DLD1 (cell line): ENCODE measurements around the gene SVIP.

Experiments used
- in situ Hi-C: cut with HindIII; loops from 2 replicates; pipeline ENCODE4 v1.10.0; 2017; ENCODE audit warnings: low sequenced_read_pairs

The SVIP gene

GRCh38 chr11:22795914-22796313 is 33.7 kb downstream of the SVIP start:
- in situ Hi-C loops, result no loop called here

GRCh38 chr11:22792497-22792896 is 37.1 kb downstream of the SVIP start:
- in situ Hi-C loops, result no loop called here

DNA sequence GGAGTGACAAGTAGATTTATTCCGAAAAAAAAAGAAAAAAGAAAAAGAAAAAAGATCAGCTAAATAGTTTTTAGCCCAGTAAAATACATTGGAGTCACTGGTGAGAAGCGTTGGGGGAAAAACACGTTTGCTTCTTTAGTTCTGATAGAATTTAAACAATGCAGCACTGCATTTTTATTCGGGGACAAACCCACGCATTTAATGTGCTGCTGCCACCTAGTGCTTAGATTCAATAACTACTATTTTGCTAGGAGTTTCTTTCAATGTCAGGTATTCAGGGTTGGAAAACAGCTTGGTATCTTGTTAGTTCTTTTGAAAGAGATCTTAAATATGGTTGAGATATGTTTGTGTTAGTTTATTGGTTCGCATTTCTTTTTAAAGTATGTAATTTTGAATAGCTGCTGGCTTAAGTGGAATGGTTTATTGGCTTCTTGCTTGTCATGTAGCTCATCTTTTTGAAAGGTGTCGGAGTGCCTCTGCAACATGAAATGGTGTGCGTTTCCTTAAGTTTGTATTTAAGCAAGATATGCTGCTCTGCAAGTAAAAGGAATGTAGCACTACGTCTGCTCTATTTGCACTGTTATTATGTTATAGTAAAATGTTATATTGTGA is 41.9 kb downstream of the SVIP start:
- in situ Hi-C loops, result no loop called here

GRCh38 chr11:22787055-22787454 is 42.5 kb downstream of the SVIP start:
- in situ Hi-C loops, result no loop called here

DNA sequence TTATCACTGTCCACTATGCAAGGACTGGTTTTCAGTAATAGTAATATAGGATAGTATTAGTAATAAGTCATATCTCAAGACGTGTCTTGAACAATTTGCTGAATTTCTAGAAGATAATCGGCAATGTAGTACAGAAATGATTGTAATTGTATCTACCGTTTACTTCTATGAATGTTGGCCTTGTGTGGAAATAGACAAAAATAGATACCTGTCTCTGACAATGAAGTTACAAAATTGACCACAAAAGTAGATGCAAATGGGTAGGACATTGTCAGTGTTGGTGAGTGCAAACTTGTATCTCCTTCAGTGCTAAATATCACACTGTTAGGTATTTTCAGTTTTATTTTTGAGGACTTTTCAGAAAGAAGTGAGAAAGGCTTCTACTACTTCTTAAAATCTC is 43.1 kb downstream of the SVIP start:
- in situ Hi-C loops, result no loop called here

- in situ Hi-C loops, result no loop called here
These were observed 44.4 kb downstream of the SVIP start for GRCh38 chr11:22785251-22785650.

- in situ Hi-C loops, result no loop called here
These were observed 48.5 kb downstream of the SVIP start for GRCh38 chr11:22780952-22781593.

GRCh38 chr11:22779850-22780249 is 49.8 kb downstream of the SVIP start:
- in situ Hi-C loops, result no loop called here

- in situ Hi-C loops, result no loop called here
These were observed 51.0 kb downstream of the SVIP start for GRCh38 chr11:22778642-22779041.

- in situ Hi-C loops, result no loop called here
These were observed 54.4 kb downstream of the SVIP start for GRCh38 chr11:22775248-22775647.

DNA sequence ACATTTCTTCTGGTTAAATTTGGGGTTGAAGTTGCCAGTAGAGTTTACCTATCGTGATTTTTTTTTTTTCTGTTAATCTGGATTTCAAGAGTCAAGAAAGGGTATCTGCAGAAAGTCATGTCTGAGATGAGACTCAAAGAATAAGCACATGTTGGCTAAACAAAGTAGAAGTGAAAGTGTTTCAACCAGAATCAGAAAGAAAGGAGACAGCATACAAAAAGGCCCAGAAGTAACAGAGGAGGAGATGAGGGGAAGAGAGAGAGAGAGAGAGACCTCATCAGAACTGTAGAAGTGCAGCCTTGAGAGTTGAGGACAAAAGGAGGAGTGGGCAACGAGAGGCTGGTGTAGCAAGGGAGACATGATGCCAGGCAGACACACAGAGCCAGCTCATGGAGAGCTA is 54.9 kb downstream of the SVIP start:
- in situ Hi-C loops, result no loop called here

DNA sequence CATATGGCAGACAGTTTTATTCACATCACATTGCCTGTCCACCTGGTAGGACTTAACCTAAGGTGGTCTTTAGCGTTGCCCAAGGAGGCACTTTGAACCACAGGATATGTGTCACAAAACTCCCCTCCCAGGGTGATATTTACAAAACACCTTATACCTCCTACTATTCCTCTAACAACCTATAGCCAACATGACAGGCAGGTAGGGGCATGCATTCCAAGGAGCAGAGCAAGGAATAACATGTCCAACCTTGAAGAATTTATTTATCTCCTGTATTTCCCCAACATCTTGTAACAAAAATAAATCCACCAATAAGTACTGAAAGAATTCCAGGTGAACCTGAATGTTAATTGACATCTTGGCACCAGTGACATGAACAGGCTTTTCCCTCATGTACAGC is 60.5 kb downstream of the SVIP start:
- in situ Hi-C loops, result no loop called here
